Measurements from ENCODE around the gene NUDT3.
"Not testable (repeated sequence)": the region's sequence is repeated elsewhere in the genome, so short reads cannot be mapped to it uniquely, and the experiment has no call there.

Gene NUDT3

DNA sequence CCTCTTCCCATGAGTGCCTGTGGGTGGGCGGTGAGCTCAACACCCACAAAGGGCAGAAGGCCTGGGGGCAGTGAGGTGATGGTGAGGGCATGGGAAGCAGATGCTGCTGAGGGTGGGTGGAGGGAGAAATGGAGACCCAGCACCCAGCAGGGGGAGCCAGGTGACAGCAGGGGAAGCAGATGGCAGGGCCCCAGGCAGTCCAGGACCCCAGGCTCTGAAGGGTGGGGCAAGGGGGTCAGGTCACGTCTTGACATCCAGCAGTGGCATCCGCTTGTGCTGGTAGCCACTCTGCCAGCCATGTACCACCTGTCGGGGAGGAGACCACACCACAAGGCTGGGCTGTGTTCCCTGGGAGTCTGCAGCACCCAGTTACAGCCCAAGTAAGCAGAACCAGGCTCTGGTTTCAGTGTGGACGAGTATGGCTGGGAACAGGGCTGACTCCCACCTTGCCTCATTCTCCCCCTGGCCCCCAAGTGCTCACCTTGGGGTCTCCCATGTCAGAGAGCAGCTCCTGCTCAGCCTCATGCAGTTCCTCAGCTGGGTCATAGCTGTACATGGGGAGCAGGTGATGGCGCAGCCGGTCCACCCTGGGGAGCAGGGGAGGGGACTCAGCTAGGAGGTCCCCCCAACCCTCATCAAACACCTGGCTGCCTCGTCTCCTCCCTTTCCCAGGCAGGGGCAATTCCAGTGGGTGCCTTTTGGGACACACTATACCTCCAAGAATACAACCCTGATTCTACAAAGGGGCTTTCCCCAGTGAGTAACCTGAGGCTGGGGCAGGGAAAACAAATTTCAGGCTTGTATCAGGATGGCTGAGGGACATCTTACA lies 145.7 kb downstream of the NUDT3 start:
- peak overlapping the region; percentile 90 for H3K4me3 Mint-ChIP-seq

DNA sequence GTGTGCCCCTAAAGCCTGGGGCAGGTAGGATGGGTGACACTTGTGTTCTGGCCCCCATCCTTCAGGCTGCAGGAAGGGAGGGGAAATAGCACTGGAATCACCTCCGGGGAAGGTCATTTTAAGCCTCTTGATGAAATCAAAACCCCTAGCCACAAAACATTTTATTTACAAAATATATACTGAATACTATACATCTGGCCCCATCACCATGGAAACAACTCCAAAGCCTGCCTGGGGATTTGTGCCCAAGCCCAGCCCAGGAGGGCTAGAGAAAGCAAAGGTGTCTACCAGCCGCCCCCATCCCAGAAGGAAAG lies 146.3 kb downstream of the NUDT3 start:
- peaks cover 4% of the 10 kb centered on the region for H3K36me3 Mint-ChIP-seq
- no peaks in the 10 kb centered on the region for H3K27me3 Mint-ChIP-seq
- H3K27ac Mint-ChIP-seq, result peak overlapping the region; percentile 58
- H3K4me3 Mint-ChIP-seq, result peak overlapping the region; percentile 47
- H3K4me1 Mint-ChIP-seq (ENCODE audit: low read depth), result peaks cover 66% of the 10 kb centered on the region
- no peaks in the 10 kb centered on the region for H3K9me3 Mint-ChIP-seq (ENCODE audit: low read depth)

More for the DNA sequence above, 145.7 kb downstream of the NUDT3 start:
- peaks cover 61% of the 10 kb centered on the region for H3K4me1 Mint-ChIP-seq (ENCODE audit: low read depth)
- H3K27me3 Mint-ChIP-seq, result no peaks in the 10 kb centered on the region
- no peaks in the 10 kb centered on the region for H3K9me3 Mint-ChIP-seq (ENCODE audit: low read depth)
- peaks cover 4% of the 10 kb centered on the region for H3K36me3 Mint-ChIP-seq
- H3K27ac Mint-ChIP-seq, result peak overlapping the region; percentile 86

DNA sequence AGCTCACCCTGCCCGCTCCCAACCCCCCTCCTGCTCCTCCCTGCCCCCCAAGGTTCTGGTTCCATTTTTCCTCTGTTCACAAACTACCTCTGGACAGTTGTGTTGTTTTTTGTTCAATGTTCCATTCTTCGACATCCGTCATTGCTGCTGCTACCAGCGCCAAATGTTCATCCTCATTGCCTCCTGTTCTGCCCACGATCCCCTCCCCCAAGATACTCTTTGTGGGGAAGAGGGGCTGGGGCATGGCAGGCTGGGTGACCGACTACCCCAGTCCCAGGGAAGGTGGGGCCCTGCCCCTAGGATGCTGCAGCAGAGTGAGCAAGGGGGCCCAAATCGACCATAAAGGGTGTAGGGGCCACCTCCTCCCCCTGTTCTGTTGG lies 146.7 kb downstream of the NUDT3 start:
- Mint-ChIP-seq H3K4me1 (ENCODE audit: low read depth) (peaks cover 70% of the 10 kb centered on the region), H3K27ac (peak overlapping the region; percentile 76), H3K4me3 (peak overlapping the region; percentile 54)

GRCh38 chr6:34245032-34245760 lies 147.3 kb downstream of the NUDT3 start:
- Mint-ChIP-seq H3K27ac (peak overlapping the region; percentile 76), H3K4me1 (ENCODE audit: low read depth) (peaks cover 74% of the 10 kb centered on the region), H3K4me3 (peak overlapping the region; percentile 69)
- H3K27me3 Mint-ChIP-seq; H3K36me3 Mint-ChIP-seq; H3K9me3 Mint-ChIP-seq (ENCODE audit: low read depth): not testable (repeated sequence)

More for the DNA sequence above, 146.7 kb downstream of the NUDT3 start:
- not testable (repeated sequence) for H3K36me3 Mint-ChIP-seq; H3K9me3 Mint-ChIP-seq (ENCODE audit: low read depth); H3K27me3 Mint-ChIP-seq

DNA sequence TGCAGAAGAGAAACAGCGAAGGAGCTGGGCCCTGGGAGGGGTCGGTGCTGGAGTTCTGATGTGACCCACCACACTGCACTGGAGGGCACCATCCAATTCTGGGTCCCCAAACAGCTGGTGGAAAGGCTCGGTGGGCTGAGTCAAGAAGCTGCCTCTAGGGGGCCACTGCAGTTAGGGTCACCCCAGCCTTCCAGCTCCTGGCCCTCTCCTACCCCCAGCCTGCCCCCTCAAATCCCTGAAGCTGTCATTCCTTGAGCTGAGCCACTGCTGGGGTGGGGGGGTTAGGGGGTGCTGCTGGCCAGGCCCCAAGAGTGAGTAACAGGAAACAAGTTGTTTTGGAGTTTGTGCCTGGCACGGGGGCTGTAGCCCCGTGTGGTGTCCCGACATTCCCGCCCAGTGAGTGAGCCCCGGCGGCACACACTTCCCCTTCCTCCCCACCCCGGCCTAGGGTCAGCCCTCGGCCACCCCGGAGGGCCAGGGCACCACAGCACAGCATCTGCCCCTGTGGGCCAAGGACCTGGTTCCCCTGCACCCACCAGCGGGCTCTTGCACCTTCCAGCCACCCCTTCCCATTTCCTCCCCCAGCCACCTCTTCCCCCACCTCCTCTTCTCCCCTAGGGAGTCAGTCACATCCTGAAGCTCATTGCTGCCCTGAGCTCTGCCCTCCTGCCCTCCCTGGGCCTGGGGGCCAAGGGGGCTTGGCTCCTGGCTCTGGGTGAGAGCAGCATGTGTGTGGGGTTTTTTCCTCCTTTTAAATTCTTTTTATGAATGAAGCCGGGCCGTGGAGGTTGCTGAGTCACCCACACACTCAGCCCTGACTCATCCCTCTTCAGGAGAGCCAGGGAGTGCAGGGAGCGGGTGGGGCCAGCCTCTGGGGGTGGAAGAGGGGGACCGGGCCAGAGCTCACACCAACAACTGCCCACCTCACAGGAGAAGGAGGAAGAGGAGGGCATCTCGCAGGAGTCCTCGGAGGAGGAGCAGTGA lies 148.3 kb downstream of the NUDT3 start:
- Mint-ChIP-seq H3K27me3 (no peaks in the 10 kb centered on the region), H3K4me1 (ENCODE audit: low read depth) (peaks cover 80% of the 10 kb centered on the region), H3K4me3 (peak overlapping the region; percentile 94), H3K27ac (peak overlapping the region; percentile 93), H3K9me3 (ENCODE audit: low read depth) (no peaks in the 10 kb centered on the region), H3K36me3 (peaks cover 10% of the 10 kb centered on the region)

DNA sequence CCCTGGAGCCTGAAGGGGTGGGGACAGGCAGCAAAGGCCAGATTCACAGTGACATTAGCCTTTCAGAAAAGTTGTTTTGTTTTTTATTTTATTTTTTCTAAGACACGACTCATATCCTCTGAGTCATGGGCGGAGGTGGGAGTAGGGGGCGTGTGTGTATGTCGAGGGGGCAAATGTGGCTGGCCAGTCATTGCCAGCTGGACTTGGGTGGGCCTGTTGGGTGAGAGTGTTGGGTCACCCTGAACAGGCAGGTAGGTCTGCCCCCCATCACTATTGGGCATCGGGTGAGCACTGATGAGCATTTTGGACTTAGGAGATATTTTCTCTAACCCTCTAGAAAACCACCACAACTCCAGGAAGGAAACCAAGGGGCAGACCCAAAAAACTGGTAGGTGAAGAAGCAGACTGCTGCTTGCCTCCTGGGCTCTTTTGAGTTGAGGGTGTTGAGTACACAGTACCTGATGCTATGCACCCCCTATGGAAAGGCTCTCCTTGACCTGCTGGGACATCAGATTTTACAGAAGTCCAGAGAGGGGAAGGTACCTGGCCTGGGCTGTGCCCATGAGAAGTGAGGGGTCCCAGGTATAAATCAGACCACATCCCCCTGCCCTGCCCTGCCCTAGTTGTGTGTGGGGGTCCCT lies 149.2 kb downstream of the NUDT3 start:
- Mint-ChIP-seq H3K4me3 (peak overlapping the region; percentile 94), H3K9me3 (ENCODE audit: low read depth) (no peaks in the 10 kb centered on the region), H3K27me3 (no peaks in the 10 kb centered on the region), H3K27ac (peak overlapping the region; percentile 93), H3K36me3 (peaks cover 12% of the 10 kb centered on the region), H3K4me1 (ENCODE audit: low read depth) (peaks cover 84% of the 10 kb centered on the region)

- Mint-ChIP-seq H3K4me1 (ENCODE audit: low read depth) (peaks cover 77% of the 10 kb centered on the region), H3K9me3 (ENCODE audit: low read depth) (no peaks in the 10 kb centered on the region), H3K27me3 (no peaks in the 10 kb centered on the region), H3K36me3 (peaks cover 12% of the 10 kb centered on the region), H3K27ac (peak overlapping the region; percentile 93), H3K4me3 (peak overlapping the region; percentile 94)
Observed at GRCh38 chr6:34242252-34243130, 150.0 kb downstream of the NUDT3 start.

DNA sequence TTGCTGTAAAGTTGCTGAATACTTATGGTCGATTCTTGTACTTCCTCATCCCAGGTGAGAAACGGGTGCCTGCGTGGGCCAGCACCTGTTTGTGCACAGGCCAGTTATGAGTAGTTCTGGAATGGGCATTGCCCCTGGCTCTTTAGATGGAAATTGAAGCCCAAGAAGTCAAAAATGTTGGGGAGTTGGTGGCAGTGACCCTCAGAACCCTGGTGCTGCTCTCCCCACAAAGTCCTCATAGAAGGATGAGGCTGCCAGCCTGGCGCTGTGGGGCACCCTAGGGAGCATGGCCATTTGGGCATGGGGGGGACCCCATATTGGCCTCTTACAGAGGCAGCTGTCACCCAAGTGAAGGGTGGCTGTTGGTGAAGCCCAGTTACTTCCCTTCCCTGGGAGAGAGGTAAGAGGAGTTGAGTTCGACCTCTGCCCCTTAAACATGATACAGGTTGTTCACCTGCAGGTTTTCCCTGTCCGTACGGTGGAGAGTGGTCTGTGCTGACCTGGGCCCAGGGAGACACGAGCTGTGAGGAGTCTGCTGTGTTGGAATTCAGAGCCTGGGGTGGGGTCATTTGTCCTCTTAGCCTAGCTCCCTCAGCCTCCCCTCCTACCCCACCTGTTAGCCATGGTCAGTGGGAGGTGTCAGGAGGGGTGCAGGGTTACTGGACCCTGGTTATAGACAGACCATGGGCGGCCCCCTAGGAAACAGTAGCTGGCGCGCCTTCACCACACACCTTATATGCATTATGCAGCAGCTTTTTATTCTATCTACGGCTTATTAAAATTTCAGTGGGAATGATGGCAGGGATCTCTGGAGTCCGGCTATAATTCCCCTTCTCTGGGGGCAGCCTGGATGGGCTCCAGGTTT lies 150.9 kb downstream of the NUDT3 start:
- Mint-ChIP-seq H3K27ac (peak overlapping the region; percentile 93), H3K9me3 (ENCODE audit: low read depth) (no peaks in the 10 kb centered on the region), H3K4me3 (peak overlapping the region; percentile 94), H3K27me3 (no peaks in the 10 kb centered on the region), H3K36me3 (peaks cover 12% of the 10 kb centered on the region), H3K4me1 (ENCODE audit: low read depth) (peaks cover 69% of the 10 kb centered on the region)

GRCh38 chr6:34240329-34241248 lies 151.9 kb downstream of the NUDT3 start:
- H3K4me3 Mint-ChIP-seq, result peak overlapping the region; percentile 94
- H3K27ac Mint-ChIP-seq, result peak overlapping the region; percentile 97
- H3K27me3 Mint-ChIP-seq, result no peaks in the 10 kb centered on the region
- peaks cover 12% of the 10 kb centered on the region for H3K36me3 Mint-ChIP-seq
- H3K4me1 Mint-ChIP-seq (ENCODE audit: low read depth), result peaks cover 68% of the 10 kb centered on the region
- H3K9me3 Mint-ChIP-seq (ENCODE audit: low read depth), result no peaks in the 10 kb centered on the region

- H3K27me3 Mint-ChIP-seq, result no peaks in the 10 kb centered on the region
- H3K4me3 Mint-ChIP-seq, result peak overlapping the region; percentile 94
- H3K4me1 Mint-ChIP-seq (ENCODE audit: low read depth), result peaks cover 62% of the 10 kb centered on the region
- peaks cover 12% of the 10 kb centered on the region for H3K36me3 Mint-ChIP-seq
- no peaks in the 10 kb centered on the region for H3K9me3 Mint-ChIP-seq (ENCODE audit: low read depth)
- H3K27ac Mint-ChIP-seq, result peak overlapping the region; percentile 97
Observed at GRCh38 chr6:34239893-34240292, 152.6 kb downstream of the NUDT3 start.

- Mint-ChIP-seq H3K36me3 (peaks cover 12% of the 10 kb centered on the region), H3K27me3 (no peaks in the 10 kb centered on the region), H3K4me3 (peak overlapping the region; percentile 94), H3K4me1 (ENCODE audit: low read depth) (peaks cover 61% of the 10 kb centered on the region), H3K9me3 (ENCODE audit: low read depth) (no peaks in the 10 kb centered on the region), H3K27ac (peak overlapping the region; percentile 97)
Observed at GRCh38 chr6:34239500-34239825, 153.0 kb downstream of the NUDT3 start.
